Measurements from ENCODE around the gene SLC5A5.

The SLC5A5 gene

DNA sequence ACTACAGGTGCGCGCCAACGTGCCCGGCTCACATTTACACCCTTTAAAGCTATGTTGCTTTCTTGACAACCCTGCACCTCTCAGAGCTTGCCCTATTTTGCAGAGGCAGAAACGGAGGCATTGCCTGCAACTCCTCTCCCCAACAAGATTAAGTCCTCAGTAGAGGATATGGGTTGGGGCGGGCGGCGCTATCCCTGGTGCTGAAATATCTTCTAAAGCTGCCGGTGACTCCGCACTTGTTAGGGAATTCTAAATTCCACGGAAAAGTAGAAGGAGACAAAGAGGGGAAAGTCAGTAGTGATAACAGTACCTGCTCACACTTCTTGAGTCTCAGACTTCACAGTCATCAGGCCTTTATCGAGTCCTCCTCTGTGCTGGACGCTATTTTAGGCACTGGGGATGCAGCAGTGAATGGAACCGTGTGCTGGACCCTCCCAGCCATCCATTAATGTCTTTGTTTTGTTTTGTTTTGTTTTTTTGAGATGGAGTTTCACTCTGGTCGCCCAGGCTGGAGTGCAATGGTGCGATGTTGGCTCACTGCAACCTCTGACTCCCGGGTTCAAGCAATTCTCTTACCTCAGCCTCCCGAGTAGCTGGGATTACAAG, 18.0 kb downstream of the SLC5A5 start:
- TF ChIP-seq, protein P1, sequence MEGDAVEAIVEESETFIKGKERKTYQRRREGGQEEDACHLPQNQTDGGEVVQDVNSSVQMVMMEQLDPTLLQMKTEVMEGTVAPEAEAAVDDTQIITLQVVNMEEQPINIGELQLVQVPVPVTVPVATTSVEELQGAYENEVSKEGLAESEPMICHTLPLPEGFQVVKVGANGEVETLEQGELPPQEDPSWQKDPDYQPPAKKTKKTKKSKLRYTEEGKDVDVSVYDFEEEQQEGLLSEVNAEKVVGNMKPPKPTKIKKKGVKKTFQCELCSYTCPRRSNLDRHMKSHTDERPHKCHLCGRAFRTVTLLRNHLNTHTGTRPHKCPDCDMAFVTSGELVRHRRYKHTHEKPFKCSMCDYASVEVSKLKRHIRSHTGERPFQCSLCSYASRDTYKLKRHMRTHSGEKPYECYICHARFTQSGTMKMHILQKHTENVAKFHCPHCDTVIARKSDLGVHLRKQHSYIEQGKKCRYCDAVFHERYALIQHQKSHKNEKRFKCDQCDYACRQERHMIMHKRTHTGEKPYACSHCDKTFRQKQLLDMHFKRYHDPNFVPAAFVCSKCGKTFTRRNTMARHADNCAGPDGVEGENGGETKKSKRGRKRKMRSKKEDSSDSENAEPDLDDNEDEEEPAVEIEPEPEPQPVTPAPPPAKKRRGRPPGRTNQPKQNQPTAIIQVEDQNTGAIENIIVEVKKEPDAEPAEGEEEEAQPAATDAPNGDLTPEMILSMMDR (conservative IDR thresholded peaks at IDR 0.05), result no peak
- no peak overlapping the region for H3K27ac ChIP-seq

DNA sequence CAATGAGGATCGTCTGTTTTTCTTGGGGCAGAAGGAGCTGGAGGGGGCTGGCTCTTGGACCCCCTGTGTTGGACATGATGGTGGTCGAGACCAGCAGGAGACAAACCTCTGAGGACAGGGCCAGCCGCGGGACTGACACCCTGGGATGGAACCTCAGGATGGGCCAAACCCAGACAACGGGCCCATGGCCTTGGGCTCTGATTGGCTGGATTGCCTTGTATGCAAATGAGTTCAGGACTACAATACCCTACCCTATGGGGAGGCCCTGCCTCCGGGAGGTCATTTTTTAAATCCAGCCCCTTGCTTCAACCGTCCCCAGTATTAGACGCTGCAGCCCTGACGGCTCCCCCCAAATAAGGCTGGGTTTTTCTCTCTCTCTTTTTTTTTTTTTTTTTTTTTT, 22.0 kb downstream of the SLC5A5 start:
- TF ChIP-seq, protein P1 (conservative IDR thresholded peaks at IDR 0.05), result no peak
- no peak overlapping the region for H3K27ac ChIP-seq

DNA sequence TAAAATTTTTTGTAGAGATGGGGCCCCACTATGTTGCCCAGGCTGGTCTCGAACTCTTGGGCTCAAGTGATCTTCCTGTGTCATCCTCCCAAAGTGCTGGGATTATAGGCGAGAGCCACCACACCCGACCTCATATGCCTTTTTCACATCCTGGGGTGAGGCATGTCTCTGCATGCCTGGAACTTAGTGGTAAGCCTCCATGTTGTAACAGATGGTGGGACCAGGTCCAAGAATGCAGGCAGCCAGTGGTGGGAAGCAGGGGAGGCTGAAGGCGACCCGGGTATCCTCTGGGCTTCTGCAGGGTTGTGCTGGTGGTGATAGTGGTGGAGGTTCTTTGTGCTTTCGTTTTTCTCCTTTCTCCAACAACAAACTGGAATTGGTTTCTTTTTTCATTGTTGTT, 31.0 kb downstream of the SLC5A5 start:
- TF ChIP-seq, protein P1 (conservative IDR thresholded peaks at IDR 0.05), result no peak
- H3K27ac ChIP-seq, result no peak overlapping the region

DNA sequence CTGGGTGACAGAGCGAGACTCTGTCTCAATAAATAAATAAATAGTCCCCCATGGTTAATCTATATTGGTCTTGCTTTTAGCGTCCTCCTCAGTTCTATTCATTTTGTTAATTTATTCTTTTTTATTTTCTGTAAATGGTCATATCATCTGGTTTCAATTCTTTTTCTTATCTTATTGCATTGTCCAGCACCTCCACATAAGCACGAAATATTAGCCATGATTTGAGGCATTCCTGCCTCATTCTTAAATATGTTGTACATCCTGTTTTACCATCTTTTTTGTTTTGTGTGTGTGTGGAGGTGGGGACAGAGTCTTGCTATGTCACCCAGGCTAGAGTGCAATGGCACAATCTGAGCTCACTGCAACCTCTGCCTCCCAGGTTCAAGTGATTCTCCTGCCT, 36.5 kb downstream of the SLC5A5 start:
- TF ChIP-seq, protein P1 (conservative IDR thresholded peaks at IDR 0.05), result no peak

DNA sequence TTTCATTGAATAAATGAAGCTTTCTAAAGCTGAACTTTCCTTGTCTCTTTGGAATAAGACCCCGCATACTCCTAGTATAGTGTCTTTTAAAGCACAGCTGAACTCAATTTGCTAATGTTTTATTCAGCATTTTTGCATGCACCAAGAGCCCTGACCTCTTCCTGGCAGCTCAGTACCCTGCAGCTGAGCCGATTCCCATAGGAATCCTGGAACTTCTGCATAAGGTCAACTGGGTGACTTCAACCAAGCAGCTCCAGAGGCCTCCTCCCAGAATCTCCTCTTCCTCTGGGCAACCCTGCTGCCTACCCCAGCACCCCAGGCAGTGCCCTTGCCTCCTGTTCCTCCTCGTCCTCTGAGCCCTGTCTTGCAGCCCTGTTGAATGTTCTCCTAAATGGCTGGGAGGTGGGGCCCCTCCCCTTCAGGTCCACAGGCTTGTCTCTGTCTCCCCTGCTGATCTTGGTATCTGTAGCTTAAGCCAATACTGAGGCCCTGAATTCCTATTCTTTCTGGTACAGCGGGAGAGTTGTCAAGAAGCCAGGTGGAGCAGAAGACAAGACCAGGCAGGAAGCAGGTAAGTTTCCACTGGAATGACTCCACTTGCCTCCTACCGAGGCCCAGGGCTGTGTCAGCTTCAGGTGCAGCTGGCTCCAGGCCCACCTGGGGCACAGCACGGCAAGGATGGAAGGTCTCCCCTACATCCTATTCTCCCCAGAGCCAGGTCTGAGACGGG, 37.4 kb downstream of the SLC5A5 start:
- TF ChIP-seq, protein P1 (conservative IDR thresholded peaks at IDR 0.05), result no peak
- no peak overlapping the region for H3K27ac ChIP-seq

More for the DNA sequence above, 36.5 kb downstream of the SLC5A5 start:
- no peak overlapping the region for H3K27ac ChIP-seq

DNA sequence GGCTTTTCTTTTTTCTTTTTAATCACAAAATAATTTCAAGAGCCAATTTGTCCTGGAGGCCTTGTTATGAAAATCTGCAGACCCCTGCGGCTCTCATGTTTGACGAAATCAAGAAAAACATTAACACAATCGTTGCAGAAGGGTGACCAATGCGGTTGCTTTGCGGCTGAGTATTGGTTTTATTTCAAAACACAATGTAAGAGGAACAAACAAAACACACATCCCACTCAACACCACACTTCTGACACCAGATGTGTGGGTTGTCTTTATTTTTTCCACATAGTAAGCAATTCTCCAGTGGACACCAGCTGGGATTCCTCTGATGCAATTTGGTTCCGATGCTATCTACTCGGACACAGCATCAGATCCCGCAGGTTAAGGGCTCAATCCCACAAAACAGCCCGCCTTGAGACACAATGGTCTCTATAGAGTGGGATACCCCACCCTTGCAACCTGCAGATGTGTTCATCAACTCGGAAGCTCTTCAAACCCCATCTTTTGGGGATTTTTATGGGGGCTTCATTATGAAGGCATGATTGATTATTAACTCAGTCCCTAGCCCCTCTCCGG, 39.1 kb downstream of the SLC5A5 start:
- H3K27ac ChIP-seq, result no peak overlapping the region

More for the DNA sequence above, 39.1 kb downstream of the SLC5A5 start:
- TF ChIP-seq, protein P1 (conservative IDR thresholded peaks at IDR 0.05), result no peak
